ENCODE results near the gene SELENOO.

SELENOO gene

DNA sequence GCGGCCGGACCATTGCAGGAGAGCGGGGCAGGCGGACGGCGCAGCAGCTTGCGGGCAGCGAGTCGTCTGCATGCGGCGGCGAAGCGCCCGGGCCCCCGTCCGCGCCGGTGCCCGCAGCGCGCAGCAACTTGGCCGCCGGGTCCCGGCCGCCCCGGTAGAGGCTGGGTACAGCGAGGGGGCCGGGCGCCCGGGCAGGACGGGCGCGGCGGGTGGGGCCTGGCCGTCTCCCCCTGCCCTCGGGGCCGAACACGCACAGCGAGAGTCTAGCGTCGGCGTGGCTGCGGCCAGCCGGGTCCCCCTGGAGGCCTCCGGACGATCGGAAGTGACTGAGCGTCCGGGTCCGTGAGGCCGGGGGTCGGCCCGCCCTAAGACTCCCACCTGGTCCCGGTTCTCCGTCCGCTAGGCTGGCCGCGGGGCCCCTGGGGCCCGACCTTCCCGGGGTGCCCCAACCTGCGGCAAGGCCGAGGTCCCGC is 15.9 kb upstream of the SELENOO start:
- DNase-seq (ENCODE audit: low spot score), result no peak

DNA sequence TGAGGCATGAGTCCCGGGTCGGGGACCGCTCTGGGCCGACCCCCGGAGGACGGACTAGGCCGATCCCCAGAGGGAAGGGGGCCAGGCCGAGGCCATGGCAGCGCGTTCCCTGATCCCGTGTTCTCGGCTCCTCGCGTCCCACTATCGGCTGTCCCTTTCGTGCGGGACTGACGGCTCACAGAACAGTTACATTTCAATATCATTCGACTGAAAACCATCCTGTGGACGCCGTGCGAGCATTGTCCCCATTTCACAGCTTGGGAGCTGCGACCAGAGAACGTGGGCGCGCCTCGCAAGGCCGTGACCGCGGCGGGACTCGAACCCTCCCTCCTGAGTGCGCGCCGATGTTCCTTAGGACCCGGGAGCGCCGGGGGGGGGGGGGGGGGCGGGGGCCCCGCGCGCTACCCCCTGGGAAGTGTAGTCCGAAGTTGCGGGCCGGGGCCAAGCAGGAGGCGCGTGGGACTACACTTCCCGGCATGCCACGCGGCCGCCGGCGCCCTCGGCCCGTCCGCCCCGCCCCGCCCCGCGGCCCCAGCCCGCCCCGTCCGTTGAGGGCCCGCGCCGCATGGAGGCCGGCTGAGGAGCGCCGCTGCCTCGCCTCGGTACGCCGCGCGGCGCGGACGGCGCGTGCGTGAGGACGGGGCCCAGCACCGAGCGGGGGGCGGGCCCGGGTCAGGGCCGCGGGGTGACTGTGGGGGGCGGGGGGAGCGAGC is 15.3 kb upstream of the SELENOO start, which contains the start of gene TRABD:
TSS of gene TRABD (plus strand) at position 539 of the 713 bp plus-strand sequence. CDS start 7,148 bp downstream, outside the sequence.
- DNase-seq (ENCODE audit: low spot score), result peak; percentile 75

- DNase-seq (ENCODE audit: low spot score), result no peak
These were observed 14.6 kb upstream of the SELENOO start for GRCh38 chr22:50186181-50186714.

DNA sequence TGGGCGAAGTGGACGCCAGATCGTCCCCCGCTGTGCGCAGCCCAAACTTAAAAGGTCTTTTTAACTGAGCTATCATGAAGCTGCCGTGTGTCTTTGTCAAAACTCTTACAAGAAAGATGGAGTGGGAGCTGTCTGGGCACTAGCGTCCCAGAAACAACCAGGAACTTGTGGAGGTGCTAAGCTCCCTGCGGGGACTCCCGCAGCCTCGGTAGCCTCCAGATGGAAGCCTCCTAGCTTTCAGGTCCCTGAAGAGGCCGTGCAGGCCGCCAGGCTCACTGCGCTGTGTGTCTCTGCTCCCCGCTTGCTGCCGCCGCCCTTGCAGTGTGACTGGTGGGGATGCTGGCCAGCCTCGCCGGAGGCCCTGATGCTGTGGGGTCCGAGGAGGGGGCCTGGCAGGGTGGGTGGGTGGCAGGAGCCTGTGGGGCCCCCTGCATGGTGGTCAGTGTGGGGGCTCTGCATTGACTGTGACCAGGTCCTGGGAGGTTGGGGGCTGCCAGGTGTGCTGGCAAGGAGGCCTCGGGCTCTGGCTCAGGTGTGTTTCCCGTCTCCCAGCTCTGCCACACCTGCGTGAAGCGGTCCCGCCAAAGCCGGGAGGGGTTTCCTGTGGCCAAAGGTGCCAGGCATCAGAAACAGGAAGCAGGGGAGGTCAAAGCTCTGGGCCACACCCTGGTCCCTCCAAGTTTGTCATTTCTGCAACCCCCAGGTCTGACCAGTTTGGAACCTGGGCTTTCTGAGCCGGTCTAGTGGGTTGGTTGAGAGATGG is 13.9 kb upstream of the SELENOO start:
- no peak for DNase-seq (ENCODE audit: low spot score)

DNA sequence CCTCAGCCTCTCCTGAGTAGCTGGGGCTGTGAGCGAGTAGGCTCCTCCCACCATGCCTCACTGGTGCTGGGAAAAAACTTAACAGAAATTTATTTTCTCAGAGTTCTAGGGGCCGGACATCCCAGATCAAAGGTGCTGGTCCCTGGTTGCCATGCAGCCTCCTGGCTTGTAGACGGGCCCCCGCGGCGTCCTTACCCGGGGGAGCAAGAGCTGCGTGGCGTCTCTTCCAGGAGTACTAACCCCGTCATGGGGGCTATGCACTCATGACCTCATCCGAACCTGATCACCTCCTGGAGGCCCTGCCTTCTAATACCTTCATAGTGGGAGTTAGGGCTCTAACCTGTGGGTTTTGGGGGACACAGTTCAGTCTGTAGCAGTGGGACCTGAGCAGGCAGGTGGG is 12.5 kb upstream of the SELENOO start:
- DNase-seq (ENCODE audit: low spot score), result no peak

- no peak for DNase-seq (ENCODE audit: low spot score)
These were observed 11.5 kb upstream of the SELENOO start for GRCh38 chr22:50189184-50189848.

DNA sequence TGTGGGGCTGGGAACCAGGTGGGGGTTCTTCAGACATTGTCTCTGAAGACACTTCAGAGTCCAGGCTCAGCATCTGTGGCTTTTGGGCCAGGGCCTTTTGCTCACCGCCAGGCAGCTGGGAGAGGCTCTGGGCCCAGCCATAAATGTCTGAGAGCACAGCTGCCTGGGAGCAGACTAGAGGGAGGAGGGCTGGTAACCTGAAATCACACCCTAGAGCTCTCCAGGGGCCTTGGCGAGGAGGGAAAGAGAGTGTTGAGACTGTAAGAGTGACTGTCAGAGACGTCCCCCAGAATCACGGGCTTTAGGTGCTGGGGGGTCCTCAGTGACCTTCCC is 11.0 kb upstream of the SELENOO start:
- DNase-seq (ENCODE audit: low spot score), result no peak

DNA sequence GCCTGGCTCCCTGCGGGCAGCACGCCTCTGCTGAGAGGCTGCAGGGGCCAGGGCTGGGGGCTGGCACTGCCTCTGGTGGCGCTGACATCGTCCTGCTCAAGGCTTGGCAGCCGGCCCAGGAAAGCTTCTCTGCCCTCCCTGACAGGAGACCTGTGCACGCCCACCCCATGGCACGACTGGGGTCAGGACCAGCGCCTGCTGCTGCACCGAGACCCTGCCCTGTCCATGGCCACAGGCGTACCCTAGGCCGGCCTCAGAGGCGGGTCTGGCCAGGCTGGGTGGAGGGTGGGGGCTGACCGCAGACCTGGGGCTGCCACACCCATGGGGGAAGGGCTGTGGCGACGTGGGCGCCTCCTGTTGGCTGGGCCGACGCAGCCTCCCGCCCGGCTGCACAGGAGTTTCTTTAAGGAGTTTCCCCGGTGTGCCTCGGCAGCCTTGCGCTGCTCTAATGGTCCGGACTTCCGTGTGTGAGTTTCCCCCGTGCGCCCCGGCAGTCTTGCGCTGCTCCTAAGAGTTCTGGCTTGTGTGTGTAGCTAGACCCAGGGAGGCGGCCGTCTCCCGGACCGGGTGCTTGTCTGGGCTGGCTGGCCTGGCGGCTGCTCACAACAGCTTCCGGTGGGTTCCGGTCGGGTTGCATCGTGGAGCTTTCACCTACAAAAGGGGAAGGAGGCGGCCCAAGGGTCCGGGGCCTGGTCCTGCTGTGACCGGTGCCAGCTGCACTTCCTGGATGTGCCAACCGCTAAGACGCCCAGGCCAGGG is 10.4 kb upstream of the SELENOO start:
- peak; percentile 34 for DNase-seq (ENCODE audit: low spot score)

DNA sequence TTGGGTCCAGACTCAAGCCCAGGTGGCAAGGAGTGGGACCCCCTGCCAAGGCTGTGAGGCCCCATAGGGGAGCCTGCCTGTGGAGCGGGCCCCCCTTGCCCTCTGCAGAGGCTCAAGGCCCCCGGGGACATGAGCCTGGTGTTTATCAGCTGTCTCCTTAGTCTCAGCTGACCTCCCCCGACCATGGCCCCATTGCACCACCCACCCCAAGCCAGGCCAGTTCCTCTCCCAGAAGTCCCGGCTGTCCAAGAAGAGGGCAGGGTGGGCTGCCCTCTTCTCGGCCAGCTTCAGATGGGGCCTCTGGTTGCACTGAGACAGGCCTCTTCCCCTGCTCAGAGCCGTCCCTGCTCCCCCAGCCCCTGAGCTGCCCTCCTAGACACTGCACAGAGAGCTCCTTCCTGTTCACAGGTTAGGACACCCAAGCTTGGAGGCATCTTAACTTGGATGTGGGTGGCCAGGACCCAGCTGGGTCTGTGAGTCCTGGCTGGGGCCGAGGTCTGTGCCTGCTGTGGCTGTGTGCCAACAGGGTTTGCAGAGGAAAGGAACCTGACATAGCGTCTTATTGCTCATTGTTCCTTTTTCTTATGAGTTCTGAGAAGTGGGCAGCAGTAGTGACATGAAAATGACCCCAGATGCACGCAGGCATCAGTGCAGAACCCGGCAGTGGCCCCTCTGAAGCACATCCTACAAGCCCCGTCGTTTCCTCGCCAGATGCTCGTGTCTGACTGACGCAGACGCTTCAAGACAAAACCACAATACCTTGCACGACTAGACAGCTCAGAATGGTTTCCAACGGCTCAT is 9.7 kb upstream of the SELENOO start:
- DNase-seq (ENCODE audit: low spot score), result peak; percentile 47

- DNase-seq (ENCODE audit: low spot score), result no peak
These were observed 8.2 kb upstream of the SELENOO start for GRCh38 chr22:50192436-50193204.

DNA sequence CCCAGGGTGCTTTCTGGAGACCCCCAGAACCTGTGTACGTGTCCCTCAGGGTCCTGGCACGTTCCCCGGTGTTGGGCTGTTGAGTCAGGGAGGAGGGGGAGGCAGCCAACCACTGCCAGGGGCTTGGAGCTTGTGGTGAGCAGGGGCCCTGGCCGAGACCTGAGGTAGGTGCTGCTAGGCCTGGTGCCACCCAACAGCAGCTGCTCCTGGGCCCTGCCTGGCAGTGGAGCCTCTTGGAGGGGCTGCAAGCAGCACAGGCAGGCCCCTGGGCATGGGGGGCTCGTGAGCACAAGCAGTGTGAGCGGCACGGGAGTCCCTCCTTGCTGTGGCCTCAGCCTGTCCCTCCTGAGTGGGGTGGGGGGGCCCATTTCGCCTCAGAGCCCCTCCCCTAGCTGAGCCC is 7.2 kb upstream of the SELENOO start:
- DNase-seq (ENCODE audit: low spot score), result no peak

- no peak for DNase-seq (ENCODE audit: low spot score)
These were observed 6.6 kb upstream of the SELENOO start for GRCh38 chr22:50194037-50194805.

DNA sequence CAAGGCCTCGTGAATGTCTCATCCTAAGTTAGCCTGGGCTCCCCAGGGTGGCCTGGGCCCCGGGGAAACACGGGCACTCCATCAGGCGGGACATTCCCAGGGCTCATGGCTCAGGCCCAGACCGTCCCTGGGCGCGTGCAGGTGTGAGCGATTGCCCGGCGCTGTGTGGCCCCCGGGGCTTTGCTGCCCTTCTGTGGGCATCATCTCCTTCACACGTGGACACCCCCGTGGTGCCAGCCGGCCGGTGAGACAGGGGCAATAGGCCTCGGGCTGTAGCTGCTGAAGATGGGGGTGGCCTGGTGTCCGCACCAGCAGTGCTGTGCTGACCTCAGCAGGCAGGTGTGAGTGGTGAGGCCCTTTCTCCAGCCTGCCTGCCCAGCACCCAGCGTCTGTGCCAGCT is 4.6 kb upstream of the SELENOO start:
- DNase-seq (ENCODE audit: low spot score), result no peak

- DNase-seq (ENCODE audit: low spot score), result no peak
These were observed 3.6 kb upstream of the SELENOO start for GRCh38 chr22:50197000-50197800.

GRCh38 chr22:50197856-50198623 is 2.8 kb upstream of the SELENOO start:
- no peak for DNase-seq (ENCODE audit: low spot score)

DNA sequence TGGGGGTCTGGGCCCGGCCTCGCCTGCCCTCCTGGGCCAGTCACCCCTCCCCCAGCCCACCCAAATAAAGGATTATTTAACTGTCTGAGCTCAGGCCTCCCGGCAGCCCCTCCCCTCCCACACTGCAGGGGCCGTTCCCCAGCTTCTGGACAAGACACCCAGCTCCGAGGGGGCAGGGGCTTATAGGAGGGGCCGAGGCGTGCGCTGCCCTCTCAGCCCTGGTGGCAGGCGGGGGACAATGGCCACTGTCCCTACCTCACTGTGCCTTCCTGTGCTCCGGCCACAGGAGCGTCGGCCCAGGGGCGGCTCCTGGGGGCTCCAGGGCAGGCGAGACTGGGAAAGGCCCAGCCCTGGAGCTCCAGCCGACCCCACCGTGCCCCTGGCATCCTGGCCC is 2.2 kb upstream of the SELENOO start:
- no peak for DNase-seq (ENCODE audit: low spot score)

GRCh38 chr22:50199251-50199721 is 1.5 kb upstream of the SELENOO start:
- DNase-seq (ENCODE audit: low spot score), result no peak

All from pons (tissue), 1 donor.